HEK293 (cell line): ENCODE results near the gene PGAM5.

Experiments
- AEBP2 ChIP-seq: fragments of 450-650 bp; formaldehyde crosslinking; IDR thresholded peaks from 2 replicates; pipeline ENCODE4 v1.5.1; 2016; ENCODE audit warnings: missing biosample characterization, missing genetic modification characterization, borderline replicate concordance
- GLI2 ChIP-seq: fragments of 450-650 bp; formaldehyde crosslinking; IDR thresholded peaks from 2 replicates; pipeline ENCODE4; 2017; ENCODE audit warnings: missing biosample characterization, missing genetic modification characterization, low read depth, borderline replicate concordance
- GLIS2 ChIP-seq: fragments of 450-650 bp; formaldehyde crosslinking; IDR thresholded peaks from 2 replicates; pipeline ENCODE4 v1.5.1; 2016; ENCODE audit warnings: missing biosample characterization, missing genetic modification characterization
- HOXA7 ChIP-seq: sonication (generic); formaldehyde crosslinking; IDR thresholded peaks from 2 replicates; pipeline ENCODE4 v1.8.1; 2022; ENCODE audit warnings: missing genetic modification reagents, borderline replicate concordance
- HOXD13 ChIP-seq: sonication (generic); formaldehyde crosslinking; IDR thresholded peaks from 2 replicates; pipeline ENCODE4 v1.8.0; 2022; ENCODE audit warnings: missing genetic modification reagents, borderline replicate concordance
- PATZ1 ChIP-seq: fragments of 450-650 bp; formaldehyde crosslinking; IDR thresholded peaks from 2 replicates; pipeline ENCODE4 v1.5.1; 2016; ENCODE audit warnings: missing biosample characterization, missing genetic modification characterization
- PBX3 ChIP-seq: sonication (generic); formaldehyde crosslinking; IDR thresholded peaks from 2 replicates; pipeline ENCODE4 v1.8.1; 2022; ENCODE audit warnings: mild to moderate bottlenecking, moderate library complexity, missing genetic modification reagents
- ZBTB48 ChIP-seq: fragments of 450-650 bp; formaldehyde crosslinking; IDR thresholded peaks from 2 replicates; pipeline ENCODE4 v1.5.1; 2016; ENCODE audit warnings: missing biosample characterization, missing genetic modification characterization
- ZBTB49 ChIP-seq: fragments of 450-650 bp; formaldehyde crosslinking; IDR thresholded peaks from 2 replicates; pipeline ENCODE4 v1.5.1; 2016; ENCODE audit warnings: missing biosample characterization, missing genetic modification characterization, low read depth
- ZFP37 ChIP-seq: fragments of 450-650 bp; formaldehyde crosslinking; IDR thresholded peaks from 2 replicates; pipeline ENCODE4 v1.5.1; 2016; ENCODE audit warnings: missing biosample characterization, missing genetic modification characterization
- ZFP41 ChIP-seq: fragments of 450-650 bp; formaldehyde crosslinking; IDR thresholded peaks from 2 replicates; pipeline ENCODE4 v1.5.1; 2016; ENCODE audit warnings: missing biosample characterization, missing genetic modification characterization, borderline replicate concordance
- ZNF112 ChIP-seq: fragments of 450-650 bp; formaldehyde crosslinking; IDR thresholded peaks from 2 replicates; pipeline ENCODE4 v1.5.0; 2017; ENCODE audit warnings: missing biosample characterization, missing genetic modification characterization
- ZNF133 ChIP-seq: fragments of 450-650 bp; formaldehyde crosslinking; IDR thresholded peaks from 2 replicates; pipeline ENCODE4 v1.5.1; 2016; ENCODE audit warnings: missing biosample characterization, missing genetic modification characterization
- ZNF18 ChIP-seq: fragments of 450-650 bp; formaldehyde crosslinking; IDR thresholded peaks from 2 replicates; pipeline ENCODE4 v1.5.1; 2016; ENCODE audit warnings: missing biosample characterization, missing genetic modification characterization
- ZNF202 ChIP-seq: fragments of 450-650 bp; formaldehyde crosslinking; IDR thresholded peaks from 2 replicates; pipeline ENCODE4 v1.5.1; 2016; ENCODE audit warnings: missing biosample characterization, missing genetic modification characterization, borderline replicate concordance
- ZNF223 ChIP-seq: fragments of 450-650 bp; formaldehyde crosslinking; IDR thresholded peaks from 2 replicates; pipeline ENCODE4 v1.5.1; 2016; ENCODE audit warnings: missing biosample characterization, missing genetic modification characterization
- ZNF248 ChIP-seq: fragments of 450-650 bp; formaldehyde crosslinking; IDR thresholded peaks from 2 replicates; pipeline ENCODE4 v1.5.1; 2017; ENCODE audit warnings: missing biosample characterization, missing genetic modification characterization
- ZNF266 ChIP-seq: fragments of 450-650 bp; formaldehyde crosslinking; IDR thresholded peaks from 2 replicates; pipeline ENCODE4 v1.5.1; 2016; ENCODE audit warnings: missing biosample characterization, missing genetic modification characterization, low read depth
- ZNF366 ChIP-seq: fragments of 450-650 bp; formaldehyde crosslinking; conservative IDR thresholded peaks from 2 replicates; pipeline ENCODE4 v1.5.1; 2016; ENCODE audit warnings: missing biosample characterization, missing genetic modification characterization
- ZNF404 ChIP-seq: fragments of 450-650 bp; formaldehyde crosslinking; IDR thresholded peaks from 2 replicates; pipeline ENCODE4 v1.5.1; 2017; ENCODE audit warnings: missing biosample characterization, missing genetic modification characterization
- ZNF449 ChIP-seq: fragments of 450-650 bp; formaldehyde crosslinking; IDR thresholded peaks from 2 replicates; pipeline ENCODE4 v1.5.1; 2017; ENCODE audit warnings: missing biosample characterization, mild to moderate bottlenecking, missing genetic modification characterization, moderate library complexity
- ZNF544 ChIP-seq: fragments of 450-650 bp; formaldehyde crosslinking; IDR thresholded peaks from 2 replicates; pipeline ENCODE4 v1.5.0; 2017; ENCODE audit warnings: missing biosample characterization, missing genetic modification characterization
- ZNF558 ChIP-seq: fragments of 450-650 bp; formaldehyde crosslinking; IDR thresholded peaks from 2 replicates; pipeline ENCODE4 v1.5.1; 2016; ENCODE audit warnings: missing biosample characterization, missing genetic modification characterization
- ZNF621 ChIP-seq: fragments of 450-650 bp; formaldehyde crosslinking; IDR thresholded peaks from 2 replicates; pipeline ENCODE4 v1.5.1; 2017; ENCODE audit warnings: missing biosample characterization, missing genetic modification characterization
- ZNF658 ChIP-seq: fragments of 450-650 bp; formaldehyde crosslinking; IDR thresholded peaks from 2 replicates; pipeline ENCODE4; 2016; ENCODE audit warnings: missing biosample characterization, missing genetic modification characterization
- ZNF791 ChIP-seq: fragments of 450-650 bp; formaldehyde crosslinking; IDR thresholded peaks from 2 replicates; pipeline ENCODE4 v1.5.1; 2016; ENCODE audit warnings: missing biosample characterization, missing genetic modification characterization
- ZSCAN23 ChIP-seq: fragments of 450-650 bp; formaldehyde crosslinking; IDR thresholded peaks from 2 replicates; pipeline ENCODE4 v1.5.1; 2016; ENCODE audit warnings: missing biosample characterization, missing genetic modification characterization
- ZSCAN4 ChIP-seq: fragments of 450-650 bp; formaldehyde crosslinking; IDR thresholded peaks from 2 replicates; pipeline ENCODE4 v1.5.1; 2017; ENCODE audit warnings: missing biosample characterization, missing genetic modification characterization

The PGAM5 gene

GRCh38 chr12:132687211-132688164 lies 23.2 kb upstream of the PGAM5 start, which contains the start of the genes POLE and PXMP2 (continued):
- TF ChIP-seq ZNF544 (tag by site-specific recombination) = no peak
- no peak for TF ChIP-seq ZFP41 (tag by site-specific recombination)
- TF ChIP-seq ZSCAN4 = no peak
- no peak for TF ChIP-seq ZNF18 (tag by site-specific recombination)
- TF ChIP-seq ZNF202 = no peak
- peak; percentile 71 for TF ChIP-seq PATZ1 (tag by site-specific recombination)
- no peak for TF ChIP-seq HOXA7
- 0 out of 2 replicates have a peak, but pooled peaks have one; percentile 15 for TF ChIP-seq ZNF449 (tag by site-specific recombination)
- no peak; the same call in 1 of the 2 replicates for TF ChIP-seq GLI2 (tag by site-specific recombination)
- no peak for TF ChIP-seq ZNF133 (tag by site-specific recombination)
- TF ChIP-seq ZNF266 (tag by site-specific recombination) = no peak
- TF ChIP-seq HOXD13 (CRISPR knock-in tag) = no peak
- TF ChIP-seq ZBTB48 = peak; percentile 100
- no peak for TF ChIP-seq ZNF658 (tag by site-specific recombination)
- TF ChIP-seq ZNF558 = no peak
- TF ChIP-seq PBX3 (CRISPR knock-in tag) = peak; percentile 80; the same call in 1 of the 2 replicates
- TF ChIP-seq ZNF621 (tag by site-specific recombination) = no peak
- TF ChIP-seq ZNF223 (tag by site-specific recombination) = no peak
- no peak for TF ChIP-seq ZNF404 (tag by site-specific recombination)
- no peak for TF ChIP-seq ZFP37 (tag by site-specific recombination)
- TF ChIP-seq ZNF112 (tag by site-specific recombination) = no peak
- no peak for TF ChIP-seq AEBP2
- no peak for TF ChIP-seq ZSCAN23 (tag by site-specific recombination)
- no peak for TF ChIP-seq ZNF248
- no peak for TF ChIP-seq ZNF366 (tag by site-specific recombination)
- no peak for TF ChIP-seq ZBTB49 (tag by site-specific recombination)
- peak; percentile 86 for TF ChIP-seq GLIS2
- TF ChIP-seq ZNF791 (tag by site-specific recombination) = no peak
